Liver (tissue), 9 donors: Measurements from ENCODE around the gene NMNAT2. TPM values are rescaled to one million over a fixed set of nuclear protein-coding genes. Genes with fewer than 3 reads are reported as not detected.

ENCODE experiments used
- DNase-seq: peaks from one replicate; pipeline ENCODE4 v3.0.0-alpha.2; 2017; ENCODE audit warnings: low spot score
- H3K27ac ChIP-seq, 2 donors: one replicate each; pipeline ENCODE4 v1.7.0; 2013; ENCODE audit warnings: inconsistent platforms in 2 of 2, low read length in 2 of 2, control low read depth in 1 of 2, low read depth in 1 of 2, mild to moderate bottlenecking in 1 of 2
- H3K27me3 ChIP-seq, 4 donors: one replicate each; pipeline versions ENCODE4 v1.6.1 to v1.7.0; 2013; ENCODE audit warnings: low read length in 3 of 4, inconsistent platforms in 1 of 4, mild to moderate bottlenecking in 1 of 4, moderate library complexity in 1 of 4; ENCODE audit not compliant: control insufficient read depth in 4 of 4, insufficient read depth in 4 of 4
- H3K36me3 ChIP-seq, 4 donors: one replicate each; pipeline versions ENCODE4 v1.6.1 to v1.7.0; 2013; ENCODE audit warnings: low read length in 3 of 4, mild to moderate bottlenecking in 3 of 4, low read depth in 1 of 4, moderate library complexity in 1 of 4; ENCODE audit not compliant: control insufficient read depth in 4 of 4, insufficient read depth in 3 of 4
- H3K4me1 ChIP-seq, 4 donors: one replicate each; pipeline versions ENCODE4 v1.6.1 to v1.7.0; 2013; ENCODE audit warnings: low read length in 3 of 4, mild to moderate bottlenecking in 3 of 4, moderate library complexity in 1 of 4; ENCODE audit not compliant: control insufficient read depth in 4 of 4, insufficient read depth in 4 of 4
- H3K4me3 ChIP-seq, 3 donors: one replicate each; pipeline versions ENCODE4 v1.6.1 to v1.7.0; 2013; ENCODE audit warnings: low read length in 3 of 3, control low read depth in 1 of 3, low read depth in 1 of 3, mild to moderate bottlenecking in 1 of 3
- H3K9ac ChIP-seq, 2 donors: one replicate each; pipeline ENCODE4 v1.7.0; 2013; ENCODE audit warnings: low read length in 2 of 2, mild to moderate bottlenecking in 2 of 2, moderate library complexity in 2 of 2, control low read depth in 1 of 2, low read depth in 1 of 2
- H3K9me3 ChIP-seq, 4 donors: one replicate each; pipeline versions ENCODE4 v1.6.1 to v1.7.0; 2013; ENCODE audit warnings: low read length in 3 of 4; ENCODE audit not compliant: control insufficient read depth in 4 of 4
- ATF3 ChIP-seq: IDR thresholded peaks from 2 replicates; pipeline ENCODE4 v1.6.1; 2016; ENCODE audit warnings: antibody characterized with exemption
- CTCF ChIP-seq: fragments of 150-350 bp; IDR thresholded peaks from 2 replicates; pipeline ENCODE4 v1.5.1; 2017; ENCODE audit warnings: improper control_type of control experiment, low read depth, low read length; ENCODE audit not compliant: missing input control
- EGR1 ChIP-seq, 2 donors: IDR thresholded peaks; 2 replicates each; pipeline ENCODE4 v1.6.1; 2016 to 2018; ENCODE audit warnings: antibody characterized with exemption in 2 of 2, low read depth in 2 of 2
- FOXA1 ChIP-seq: IDR thresholded peaks from 2 replicates; pipeline ENCODE4 v1.6.1; 2016; ENCODE audit warnings: antibody characterized with exemption
- FOXA2 ChIP-seq: IDR thresholded peaks from 2 replicates; pipeline ENCODE4 v1.6.1; 2016; ENCODE audit warnings: antibody characterized with exemption
- GABPA ChIP-seq, 2 donors: IDR thresholded peaks in 1 of 2; conservative IDR thresholded peaks in 1 of 2; 2 replicates each; pipeline ENCODE4 v1.6.1; 2016; ENCODE audit warnings: antibody characterized with exemption in 2 of 2, mild to moderate bottlenecking in 1 of 2, moderate library complexity in 1 of 2
- HNF4A ChIP-seq, 2 donors: conservative IDR thresholded peaks; 2 replicates each; pipeline ENCODE4 v1.6.1; 2016; ENCODE audit warnings: antibody characterized with exemption in 2 of 2, mild to moderate bottlenecking in 2 of 2
- HNF4G ChIP-seq: IDR thresholded peaks from 2 replicates; pipeline ENCODE4 v1.6.1; 2016; ENCODE audit warnings: antibody characterized with exemption
- JUND ChIP-seq, 2 donors: IDR thresholded peaks; 2 replicates each; pipeline ENCODE4 v1.6.1; 2016; ENCODE audit warnings: antibody characterized with exemption in 2 of 2
- NR2F2 ChIP-seq: IDR thresholded peaks from 2 replicates; pipeline ENCODE4 v1.6.1; 2016; ENCODE audit warnings: antibody characterized with exemption
- RAD21 ChIP-seq, 2 donors: IDR thresholded peaks; 2 replicates each; pipeline ENCODE4 v1.6.1; 2016; ENCODE audit warnings: antibody characterized with exemption in 2 of 2, mild to moderate bottlenecking in 2 of 2
- RXRA ChIP-seq, 2 donors: IDR thresholded peaks; 2 replicates each; pipeline ENCODE4 v1.6.1; 2017 to 2018; ENCODE audit warnings: antibody characterized with exemption in 2 of 2, mild to moderate bottlenecking in 1 of 2
- SP1 ChIP-seq: IDR thresholded peaks from 2 replicates; pipeline ENCODE4 v1.6.1; 2018; ENCODE audit warnings: antibody characterized with exemption, mild to moderate bottlenecking
- TAF1 ChIP-seq: conservative IDR thresholded peaks from 2 replicates; pipeline ENCODE4 v1.6.1; 2016; ENCODE audit warnings: antibody characterized with exemption, mild to moderate bottlenecking
- YY1 ChIP-seq: IDR thresholded peaks from 2 replicates; pipeline ENCODE4 v1.6.1; 2016; ENCODE audit warnings: antibody characterized with exemption, mild to moderate bottlenecking
- ZBTB33 ChIP-seq: IDR thresholded peaks from 2 replicates; pipeline ENCODE4 v1.6.1; 2016; ENCODE audit warnings: antibody characterized with exemption
- WGBS: extraction: QIAGEN DNeasy Blood & Tissue Kit; methylation state at CpG from one replicate; pipeline ENCODE4 v1.1.7; 2013; 5-methylcytosine and 5-hydroxymethylcytosine counted together
- polyA plus RNA-seq, 2 donors: library from polyadenylated mRNA; stranded (reverse) in 1 of 2; unstranded in 1 of 2; fragments of 200-250 nt in 1 of 2; fragments of >200 nt in 1 of 2; fragmentation: Nextera tagmentation in 1 of 2; extraction: Ambion mirVana in 1 of 2; gene quantifications; one replicate each; pipeline versions ENCODE4 v1.2.1 to v1.2.3, GENCODE V29; 2013 to 2015
- total RNA-seq, 2 donors: library from RNA; depleted of rRNA; stranded (reverse); fragments of >200 nt; gene quantifications; one replicate each; pipeline ENCODE4 v1.2.3, GENCODE V29; 2014
- TF ChIP-seq, protein P1 (sequence below): IDR thresholded peaks from 2 replicates; pipeline ENCODE4 v1.6.1; 2016; ENCODE audit warnings: antibody characterized with exemption, mild to moderate bottlenecking
- TF ChIP-seq, protein P2 (sequence below): IDR thresholded peaks from 2 replicates; pipeline ENCODE4 v1.6.1; 2016; ENCODE audit warnings: antibody characterized with exemption
- donor health status: healthy.
- donor health status: healthy.
- donor health status: healthy.
- donor health status: healthy.
- donor health status: healthy.

NMNAT2 gene
- total and polyA plus RNA-seq, 4 donors = under 0.01 to 0.07 (median 0.05) TPM; not detected in 1

DNA sequence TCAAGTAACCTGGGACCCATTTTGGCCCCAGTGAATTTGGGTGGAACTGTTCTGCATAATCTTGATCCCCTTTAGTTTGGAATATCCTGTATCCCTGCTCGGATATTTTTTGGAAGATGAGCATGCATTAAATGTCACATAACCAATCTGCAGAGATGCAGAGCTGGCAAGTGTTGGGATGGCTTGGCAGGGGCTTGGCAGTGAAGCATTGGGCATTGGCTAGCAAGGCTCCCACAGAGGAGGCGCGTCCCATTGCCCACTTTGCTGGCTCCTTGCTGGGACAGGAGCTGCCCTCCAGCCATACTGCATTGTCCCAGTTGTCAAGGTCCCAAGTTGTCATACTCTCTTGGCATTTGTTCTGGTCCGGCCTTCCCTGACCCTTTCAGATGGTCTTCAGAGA lies 202.2 kb downstream of the NMNAT2 start:
- Histone ChIP-seq H3K9me3 (no peaks in the 10 kb centered on the region), H3K27ac (no peak overlapping the region), H3K4me1 (no peaks in the 10 kb centered on the region), H3K36me3 (no peaks in the 10 kb centered on the region), H3K27me3 (no peaks in the 10 kb centered on the region), H3K9ac (no peak overlapping the region), H3K4me3 (no peak overlapping the region)
- WGBS = 92% methylated on average over 4 of the region's 4 CpGs
- TF ChIP-seq, protein P1, sequence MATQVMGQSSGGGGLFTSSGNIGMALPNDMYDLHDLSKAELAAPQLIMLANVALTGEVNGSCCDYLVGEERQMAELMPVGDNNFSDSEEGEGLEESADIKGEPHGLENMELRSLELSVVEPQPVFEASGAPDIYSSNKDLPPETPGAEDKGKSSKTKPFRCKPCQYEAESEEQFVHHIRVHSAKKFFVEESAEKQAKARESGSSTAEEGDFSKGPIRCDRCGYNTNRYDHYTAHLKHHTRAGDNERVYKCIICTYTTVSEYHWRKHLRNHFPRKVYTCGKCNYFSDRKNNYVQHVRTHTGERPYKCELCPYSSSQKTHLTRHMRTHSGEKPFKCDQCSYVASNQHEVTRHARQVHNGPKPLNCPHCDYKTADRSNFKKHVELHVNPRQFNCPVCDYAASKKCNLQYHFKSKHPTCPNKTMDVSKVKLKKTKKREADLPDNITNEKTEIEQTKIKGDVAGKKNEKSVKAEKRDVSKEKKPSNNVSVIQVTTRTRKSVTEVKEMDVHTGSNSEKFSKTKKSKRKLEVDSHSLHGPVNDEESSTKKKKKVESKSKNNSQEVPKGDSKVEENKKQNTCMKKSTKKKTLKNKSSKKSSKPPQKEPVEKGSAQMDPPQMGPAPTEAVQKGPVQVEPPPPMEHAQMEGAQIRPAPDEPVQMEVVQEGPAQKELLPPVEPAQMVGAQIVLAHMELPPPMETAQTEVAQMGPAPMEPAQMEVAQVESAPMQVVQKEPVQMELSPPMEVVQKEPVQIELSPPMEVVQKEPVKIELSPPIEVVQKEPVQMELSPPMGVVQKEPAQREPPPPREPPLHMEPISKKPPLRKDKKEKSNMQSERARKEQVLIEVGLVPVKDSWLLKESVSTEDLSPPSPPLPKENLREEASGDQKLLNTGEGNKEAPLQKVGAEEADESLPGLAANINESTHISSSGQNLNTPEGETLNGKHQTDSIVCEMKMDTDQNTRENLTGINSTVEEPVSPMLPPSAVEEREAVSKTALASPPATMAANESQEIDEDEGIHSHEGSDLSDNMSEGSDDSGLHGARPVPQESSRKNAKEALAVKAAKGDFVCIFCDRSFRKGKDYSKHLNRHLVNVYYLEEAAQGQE = no peak
- TF ChIP-seq ZBTB33 (no peak), CTCF (no peak), HNF4G (no peak), FOXA2 (no peak), ATF3 (no peak), SP1 (no peak), TAF1 (no peak), HNF4A (conservative IDR thresholded peaks at IDR 0.05) (no peak), YY1 (no peak), RAD21 (IDR thresholded peaks at IDR 0.05) (no peak), EGR1 (IDR thresholded peaks at IDR 0.05; ENCODE audit: low read depth in 2 of 2) (no peak), RXRA (IDR thresholded peaks at IDR 0.05) (no peak), NR2F2 (no peak), JUND (IDR thresholded peaks at IDR 0.05) (no peak), GABPA (IDR thresholded peaks at IDR 0.05 in 1 of 2, conservative IDR thresholded peaks at IDR 0.05 in 1 of 2) (no peak), FOXA1 (no peak)
- TF ChIP-seq, protein P2, sequence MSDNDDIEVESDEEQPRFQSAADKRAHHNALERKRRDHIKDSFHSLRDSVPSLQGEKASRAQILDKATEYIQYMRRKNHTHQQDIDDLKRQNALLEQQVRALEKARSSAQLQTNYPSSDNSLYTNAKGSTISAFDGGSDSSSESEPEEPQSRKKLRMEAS = no peak
- no peak for DNase-seq
